Thyroid gland (tissue), 4 donors: ENCODE data around the gene RBM22. TPM values are rescaled to one million over a fixed set of nuclear protein-coding genes. Genes with fewer than 3 reads are reported as not detected.

Source experiments
- DNase-seq, 2 donors: peaks; one replicate each; pipeline ENCODE4 v3.0.0-alpha.2; 2019
- H3K27ac ChIP-seq, 3 donors: fragments of 200-600 bp; sonication (generic); 1 replicate in 2 of 3; 2 replicates in 1 of 3; pipeline ENCODE4 v1.5.1; 2016 to 2019; ENCODE audit warnings: mild to moderate bottlenecking in 1 of 3, moderate library complexity in 1 of 3
- H3K27me3 ChIP-seq: fragments of 200-600 bp; sonication (generic); one replicate; pipeline ENCODE4 v1.5.1; 2019
- H3K36me3 ChIP-seq, 2 donors: fragments of 200-600 bp; sonication (generic); one replicate each; pipeline ENCODE4 v1.5.1; 2016 to 2019
- H3K4me1 ChIP-seq, 2 donors: fragments of 200-600 bp; sonication (generic); one replicate each; pipeline ENCODE4 v1.5.1; 2017 to 2019
- H3K4me3 ChIP-seq, 3 donors: fragments of 200-600 bp; sonication (generic); replicated peaks in 1 of 3; 1 replicate in 2 of 3; 2 replicates in 1 of 3; pipeline ENCODE4 v1.5.1; 2016; ENCODE audit warnings: mild to moderate bottlenecking in 1 of 3
- H3K9me3 ChIP-seq: fragments of 200-600 bp; sonication (generic); one replicate; pipeline ENCODE4 v1.5.1; 2017
- CTCF ChIP-seq, 6 experiments: fragments of 200-600 bp in 3 of 6; fragments of 450-650 bp in 3 of 6; sonication (generic) in 3 of 6; IDR thresholded peaks; one replicate each; pipeline ENCODE4 v1.5.1; 2016 to 2019; ENCODE audit warnings: antibody characterized with exemption in 6 of 6, mild to moderate bottlenecking in 2 of 6, inconsistent platforms in 1 of 6, moderate library complexity in 1 of 6
- POLR2A ChIP-seq, 2 donors: fragments of 450-650 bp; IDR thresholded peaks; one replicate each; pipeline ENCODE4 v1.6.1; 2017; ENCODE audit warnings: antibody characterized with exemption in 2 of 2, mild to moderate bottlenecking in 2 of 2, moderate library complexity in 1 of 2
- WGBS, 2 donors: methylation state at CpG; one replicate each; pipeline ENCODE4 v1.1.5; 2017; 5-methylcytosine and 5-hydroxymethylcytosine counted together
- intact Hi-C: fragments of 100-400 bp; cut with DNase I; formaldehyde crosslinking; loops from one replicate; pipeline ENCODE4 v1.15.1; 2023
- total RNA-seq, 4 donors: library from RNA; depleted of rRNA; stranded (reverse); fragments of >200 nt; gene quantifications; one replicate each; pipeline ENCODE4 v1.2.3, GENCODE V29; 2016

RBM22 gene
- total RNA-seq, 4 donors from 2014 or later, result 39.1 to 47.2 (median 42.9) TPM

DNA sequence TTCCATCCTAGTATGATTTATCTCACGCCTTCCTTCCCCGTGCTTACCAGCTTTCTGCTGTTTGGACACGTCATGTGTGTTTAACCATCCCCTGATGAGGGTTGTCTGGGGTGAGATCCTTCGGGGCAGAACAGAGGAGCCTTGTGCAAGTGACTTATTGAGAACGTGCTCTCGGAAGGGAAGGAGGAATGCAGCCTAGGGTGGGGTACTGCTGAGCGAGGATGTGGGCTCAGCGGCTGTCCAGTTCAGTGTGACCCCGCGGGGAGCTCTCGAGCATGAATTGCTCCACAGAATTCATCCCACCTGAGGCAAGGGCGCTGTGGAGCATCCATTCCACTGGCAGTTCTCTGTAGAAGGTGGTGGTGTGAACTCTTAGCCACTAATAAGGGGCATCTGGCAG lies 35.8 kb downstream of the RBM22 start:
- DNase-seq, result no peak
- Histone ChIP-seq H3K27me3 (no peaks in the 10 kb centered on the region), H3K27ac (no peak overlapping the region), H3K4me3 (no peak overlapping the region), H3K36me3 (no peaks in the 10 kb centered on the region), H3K4me1 (no peaks in the 10 kb centered on the region), H3K9me3 (no peaks in the 10 kb centered on the region)
- WGBS, 2 donors, result 52 to 68% methylated on average over 12 of the region's 12 CpGs
- intact Hi-C loops, result no loop called here
- TF ChIP-seq POLR2A (IDR thresholded peaks at IDR 0.05) (no peak), CTCF (IDR thresholded peaks at IDR 0.05) (no peak)

- 92 to 94% methylated on average over 3 of the region's 3 CpGs for WGBS, 2 donors
- TF ChIP-seq POLR2A (IDR thresholded peaks at IDR 0.05) (no peak), CTCF (IDR thresholded peaks at IDR 0.05) (no peak)
- no peaks in the 10 kb centered on the region for H3K4me1 ChIP-seq
- H3K4me3 ChIP-seq, result no peak overlapping the region
- intact Hi-C loops, result no loop called here
- no peak overlapping the region for H3K27ac ChIP-seq
- no peak for DNase-seq
- H3K36me3 ChIP-seq, result no peaks in the 10 kb centered on the region
- no peaks in the 10 kb centered on the region for H3K9me3 ChIP-seq
- H3K27me3 ChIP-seq, result no peaks in the 10 kb centered on the region
Observed at GRCh38 chr5:150663936-150664335, 36.9 kb downstream of the RBM22 start.

DNA sequence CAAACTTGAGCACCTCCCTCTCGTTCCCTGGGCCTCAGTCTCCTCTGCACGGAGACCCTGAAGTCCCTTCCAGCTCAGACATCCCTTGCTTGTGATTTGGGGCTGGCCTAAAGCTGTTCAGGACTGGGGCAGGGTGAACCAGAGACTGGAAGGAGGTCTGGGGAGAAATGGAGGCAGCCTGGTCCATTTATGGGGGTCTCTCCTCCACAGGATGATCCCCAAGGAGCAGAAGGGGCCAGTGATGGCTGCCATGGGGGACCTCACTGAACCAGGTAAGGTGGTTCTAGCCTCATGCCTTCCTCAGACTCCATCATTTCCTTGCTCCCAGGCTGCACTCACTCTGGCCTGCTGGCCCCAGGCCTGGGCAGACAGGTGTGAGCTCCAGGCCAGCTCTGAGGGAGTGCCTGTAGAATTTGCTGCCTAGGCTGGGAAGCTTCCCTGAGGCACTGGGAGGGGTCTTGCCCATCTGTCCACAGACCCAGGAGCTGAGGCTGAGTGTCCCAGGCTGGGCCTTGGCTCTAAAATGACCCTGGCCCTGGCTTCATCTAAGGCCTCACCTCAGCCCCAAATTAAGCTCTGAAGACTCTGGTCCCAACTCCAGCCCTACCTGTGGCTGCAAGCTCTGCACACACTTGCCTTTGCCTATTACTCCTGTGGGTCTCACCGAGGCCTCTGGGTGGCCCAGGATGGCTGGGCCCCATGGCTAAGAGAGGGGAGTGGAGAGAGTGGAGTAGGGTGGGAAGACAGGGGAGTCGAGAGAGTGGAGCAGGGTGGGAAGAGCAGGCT lies 37.9 kb downstream of the RBM22 start:
- Histone ChIP-seq H3K27me3 (no peaks in the 10 kb centered on the region), H3K36me3 (no peaks in the 10 kb centered on the region), H3K4me3 (no peak overlapping the region), H3K4me1 (no peaks in the 10 kb centered on the region), H3K27ac (no peak overlapping the region), H3K9me3 (no peaks in the 10 kb centered on the region)
- intact Hi-C loops, result no loop called here
- 76 to 81% methylated on average over 4 of the region's 4 CpGs for WGBS, 2 donors
- TF ChIP-seq CTCF (IDR thresholded peaks at IDR 0.05), result no peak
- no peak for TF ChIP-seq POLR2A (IDR thresholded peaks at IDR 0.05)
- DNase-seq, result no peak

DNA sequence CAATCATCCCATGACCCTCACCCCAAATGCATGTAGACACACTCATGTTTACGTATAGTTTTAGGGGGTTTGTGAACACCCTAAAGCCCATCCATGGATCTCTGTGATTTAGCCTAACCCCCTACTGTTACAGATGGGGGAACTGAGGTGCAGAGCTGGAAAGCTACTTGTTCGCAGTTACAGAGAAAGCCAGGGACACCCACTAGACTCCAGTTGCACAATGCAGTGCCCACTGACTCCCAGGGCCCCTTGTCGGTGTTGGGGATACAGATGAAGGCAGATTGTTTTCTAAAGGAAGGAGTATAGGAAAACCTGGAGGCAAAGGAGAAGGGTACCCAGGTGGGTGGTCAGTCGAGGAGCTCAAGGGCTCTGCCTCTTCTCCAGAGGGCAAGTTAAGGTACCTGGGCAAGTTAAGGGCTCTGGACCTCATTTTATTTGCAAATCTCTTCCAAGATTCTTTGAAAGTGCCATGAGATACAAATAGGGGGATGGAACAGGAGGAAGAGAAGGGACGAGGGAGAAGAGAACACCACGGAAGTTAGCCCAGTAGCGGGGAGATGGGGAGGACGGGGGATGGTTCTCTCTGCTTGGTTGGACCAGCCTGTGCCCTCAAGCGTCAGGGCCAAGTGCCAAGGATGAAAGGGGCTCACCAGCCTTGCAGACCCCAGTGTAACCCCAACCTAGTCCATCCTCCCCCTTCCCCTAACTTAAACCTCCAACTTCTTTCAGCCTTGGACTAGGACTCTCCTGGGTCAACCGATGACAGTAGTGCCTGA lies 38.9 kb downstream of the RBM22 start:
- H3K4me3 ChIP-seq, result no peak overlapping the region
- WGBS, 2 donors, result 81 to 86% methylated on average over 10 of the region's 10 CpGs
- no peaks in the 10 kb centered on the region for H3K9me3 ChIP-seq
- H3K4me1 ChIP-seq, result peaks cover 0 to 3% of the 10 kb centered on the region in 2 donors
- DNase-seq, result no peak
- no peak overlapping the region for H3K27ac ChIP-seq
- intact Hi-C loops, result no loop called here
- H3K27me3 ChIP-seq, result no peaks in the 10 kb centered on the region
- no peaks in the 10 kb centered on the region for H3K36me3 ChIP-seq
- no peak for TF ChIP-seq CTCF (IDR thresholded peaks at IDR 0.05)

- H3K27me3 ChIP-seq, result no peaks in the 10 kb centered on the region
- no peak within 1 kb of the TSS for H3K27ac ChIP-seq
- TF ChIP-seq CTCF (IDR thresholded peaks at IDR 0.05) (no peak), POLR2A (IDR thresholded peaks at IDR 0.05) (no peak)
- WGBS, 2 donors, result 45 to 73% methylated on average over 2 to 7 of the region's 7 CpGs
- intact Hi-C loops, result no loop called here
- H3K9me3 ChIP-seq, result no peaks in the 10 kb centered on the region
- peaks cover 3 to 10% of the 10 kb centered on the region in 2 donors for H3K4me1 ChIP-seq
- H3K4me3 ChIP-seq, result no peak within 1 kb of the TSS
- DNase-seq, result no peak
- no peaks in the 10 kb centered on the region for H3K36me3 ChIP-seq
Observed at GRCh38 chr5:150661086-150661485, 39.8 kb downstream of the RBM22 start, which contains the start of gene MYOZ3. Gene MYOZ3 (plus strand): TSS chr5:150661251. CDS start chr5:150662942, 1,691 bp downstream.
